ENCODE results near the gene ADARB2.
"Not testable (repeated sequence)": the region's sequence is repeated elsewhere in the genome, so short reads cannot be mapped to it uniquely, and the experiment has no call there.

The ADARB2 gene

DNA sequence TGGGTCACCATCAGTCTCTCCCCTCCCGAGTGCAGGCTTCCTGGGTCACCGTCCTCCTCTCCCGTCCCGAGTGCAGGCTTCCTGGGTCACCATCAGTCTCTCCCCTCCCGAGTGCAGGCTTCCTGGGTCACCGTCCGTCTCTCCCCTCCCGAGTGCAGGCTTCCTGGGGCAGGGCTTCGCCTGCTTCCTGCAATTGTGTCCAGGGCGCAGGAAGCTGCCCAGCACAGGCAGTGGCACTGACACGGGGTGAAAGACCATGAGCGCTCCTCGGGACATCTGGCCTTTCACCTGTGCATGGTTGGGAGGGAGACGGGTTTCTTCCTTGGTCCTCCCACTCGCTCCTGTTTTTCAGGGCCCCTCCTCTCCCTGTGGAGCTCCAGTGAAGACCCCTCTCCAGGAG is 339.2 kb downstream of the ADARB2 start:
- H3K4me3 Mint-ChIP-seq; H3K27ac Mint-ChIP-seq; intact Hi-C loops (cut with micrococcal nuclease); H3K36me3 Mint-ChIP-seq (ENCODE audit: low read depth); H3K9me3 Mint-ChIP-seq; H3K27me3 Mint-ChIP-seq; H3K4me1 Mint-ChIP-seq (ENCODE audit: low read depth): not testable (repeated sequence)

DNA sequence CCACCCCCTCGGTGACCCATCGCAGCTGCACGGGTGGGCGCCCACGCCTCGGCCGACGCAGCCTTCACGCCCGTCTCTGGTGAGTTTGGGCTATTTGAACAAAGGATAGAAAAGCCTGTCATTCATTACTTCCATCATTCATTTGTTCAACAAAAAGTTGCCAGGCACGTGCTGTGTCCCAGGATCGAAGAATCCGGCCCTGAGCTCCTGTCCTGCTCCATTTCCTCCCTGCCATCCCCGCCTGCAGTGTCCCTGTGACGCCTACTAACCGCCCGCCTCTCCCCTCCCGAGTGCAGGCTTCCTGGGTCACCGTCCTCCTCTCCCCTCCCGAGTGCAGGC is 341.1 kb downstream of the ADARB2 start:
- intact Hi-C loops (cut with micrococcal nuclease) = no loop called here
- H3K27ac Mint-ChIP-seq = no peak overlapping the region
- H3K27me3 Mint-ChIP-seq = no peaks in the 10 kb centered on the region
- no peaks in the 10 kb centered on the region for H3K4me1 Mint-ChIP-seq (ENCODE audit: low read depth)
- no peaks in the 10 kb centered on the region for H3K36me3 Mint-ChIP-seq (ENCODE audit: low read depth)
- H3K9me3 Mint-ChIP-seq = no peaks in the 10 kb centered on the region
- no peak overlapping the region for H3K4me3 Mint-ChIP-seq

DNA sequence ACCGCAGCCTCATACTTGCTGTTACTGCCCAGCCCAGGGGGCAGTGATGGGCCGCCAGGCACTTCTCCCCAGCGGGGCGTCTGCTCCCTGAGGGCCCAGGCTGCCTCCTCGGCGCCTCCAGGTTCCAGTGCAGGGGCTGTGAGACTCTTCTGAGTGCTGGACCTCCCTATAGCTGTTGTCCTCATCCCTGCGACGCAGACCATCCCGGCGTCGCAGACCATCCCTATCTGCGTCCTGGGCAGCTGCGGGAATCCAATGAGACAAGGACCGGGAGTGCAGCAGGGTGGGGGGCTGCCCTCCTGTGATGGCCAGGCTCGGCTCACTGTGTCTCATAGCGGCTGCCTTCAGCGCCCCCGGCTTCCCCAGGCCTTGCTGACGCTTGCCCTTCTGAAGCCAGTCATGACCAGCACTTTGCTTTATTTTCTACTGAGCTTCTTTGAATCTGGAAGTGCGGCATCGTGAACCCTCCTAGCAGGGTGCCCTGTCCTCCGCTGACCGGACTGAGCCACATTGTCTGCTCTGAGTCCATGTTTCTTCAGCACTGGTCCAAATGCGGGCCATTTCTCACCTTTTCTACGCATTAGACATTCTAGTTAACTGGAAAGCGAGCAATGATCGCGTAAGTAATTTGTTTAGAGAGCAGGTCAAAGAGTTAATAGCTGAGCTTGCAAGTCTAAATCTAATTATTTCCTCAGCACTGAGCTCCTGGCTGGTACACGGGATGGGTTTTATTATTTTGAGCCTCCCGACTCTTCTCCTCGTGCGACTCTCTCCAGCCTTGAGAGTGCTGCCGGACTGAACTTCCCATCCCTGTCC is 341.6 kb downstream of the ADARB2 start:
- H3K27me3 Mint-ChIP-seq = no peaks in the 10 kb centered on the region

GRCh38 chr10:1395025-1395480 is 342.3 kb downstream of the ADARB2 start:
- Mint-ChIP-seq H3K27ac (no peak overlapping the region), H3K36me3 (ENCODE audit: low read depth) (no peaks in the 10 kb centered on the region), H3K27me3 (no peaks in the 10 kb centered on the region), H3K9me3 (no peaks in the 10 kb centered on the region), H3K4me1 (ENCODE audit: low read depth) (no peaks in the 10 kb centered on the region), H3K4me3 (no peak overlapping the region)
- intact Hi-C loops (cut with micrococcal nuclease) = no loop called here

More for the DNA sequence above, 341.6 kb downstream of the ADARB2 start:
- intact Hi-C loops (cut with micrococcal nuclease) = no loop called here
- Mint-ChIP-seq H3K27ac (no peak overlapping the region), H3K9me3 (no peaks in the 10 kb centered on the region), H3K36me3 (ENCODE audit: low read depth) (no peaks in the 10 kb centered on the region), H3K4me1 (ENCODE audit: low read depth) (no peaks in the 10 kb centered on the region), H3K4me3 (no peak overlapping the region)

DNA sequence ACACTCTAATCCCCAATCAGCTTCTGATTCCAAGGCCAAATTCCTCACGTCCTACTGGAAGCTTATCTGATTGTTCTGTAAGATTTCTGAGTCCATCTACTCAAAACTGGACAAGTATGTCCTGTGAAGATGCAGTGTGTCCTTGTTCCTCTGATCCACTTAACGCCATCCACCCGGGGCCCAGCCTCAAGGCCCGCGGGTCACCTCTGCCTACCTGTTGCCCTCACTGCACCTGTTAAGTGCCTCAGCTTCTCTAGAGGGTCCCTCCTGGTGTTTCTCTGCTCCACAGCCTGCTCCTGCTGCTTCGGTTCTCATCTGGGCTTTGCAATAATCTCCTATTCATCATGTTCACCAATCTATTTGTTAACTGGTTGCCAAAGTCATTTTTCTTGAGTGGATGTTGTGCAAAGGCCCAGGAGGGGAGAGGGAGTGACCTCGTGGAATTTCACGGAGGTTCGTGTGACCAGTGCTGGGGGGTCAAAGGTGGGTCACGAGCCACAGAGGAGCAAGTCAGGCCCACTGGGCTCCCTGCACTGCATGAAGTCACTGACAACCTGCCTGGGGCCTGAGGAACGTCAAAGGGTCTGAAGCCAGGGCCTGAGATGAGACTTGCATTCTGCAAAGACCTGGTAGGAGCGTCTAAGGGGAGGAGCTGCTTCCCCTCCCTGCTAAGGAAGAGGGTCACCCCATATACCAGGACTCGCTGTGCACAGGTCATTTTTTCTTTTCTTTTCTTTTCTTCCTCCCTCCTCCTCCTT is 343.0 kb downstream of the ADARB2 start:
- H3K4me3 Mint-ChIP-seq = no peak overlapping the region
- no peaks in the 10 kb centered on the region for H3K9me3 Mint-ChIP-seq
- H3K27me3 Mint-ChIP-seq = no peaks in the 10 kb centered on the region
- H3K4me1 Mint-ChIP-seq (ENCODE audit: low read depth) = no peaks in the 10 kb centered on the region
- intact Hi-C loops (cut with micrococcal nuclease) = no loop called here
- H3K36me3 Mint-ChIP-seq (ENCODE audit: low read depth) = no peaks in the 10 kb centered on the region
- no peak overlapping the region for H3K27ac Mint-ChIP-seq

- H3K4me3 Mint-ChIP-seq = no peak overlapping the region
- intact Hi-C loops (cut with micrococcal nuclease) = no loop called here
- no peaks in the 10 kb centered on the region for H3K9me3 Mint-ChIP-seq
- no peaks in the 10 kb centered on the region for H3K36me3 Mint-ChIP-seq (ENCODE audit: low read depth)
- H3K27ac Mint-ChIP-seq = no peak overlapping the region
- no peaks in the 10 kb centered on the region for H3K27me3 Mint-ChIP-seq
- no peaks in the 10 kb centered on the region for H3K4me1 Mint-ChIP-seq (ENCODE audit: low read depth)
Measured at GRCh38 chr10:1393481-1393880, 343.8 kb downstream of the ADARB2 start.

- Mint-ChIP-seq H3K4me1 (ENCODE audit: low read depth) (no peaks in the 10 kb centered on the region), H3K9me3 (no peaks in the 10 kb centered on the region), H3K27me3 (no peaks in the 10 kb centered on the region), H3K4me3 (no peak overlapping the region), H3K36me3 (ENCODE audit: low read depth) (no peaks in the 10 kb centered on the region), H3K27ac (no peak overlapping the region)
- intact Hi-C loops (cut with micrococcal nuclease) = no loop called here
Measured at GRCh38 chr10:1392127-1392526, 345.2 kb downstream of the ADARB2 start.

DNA sequence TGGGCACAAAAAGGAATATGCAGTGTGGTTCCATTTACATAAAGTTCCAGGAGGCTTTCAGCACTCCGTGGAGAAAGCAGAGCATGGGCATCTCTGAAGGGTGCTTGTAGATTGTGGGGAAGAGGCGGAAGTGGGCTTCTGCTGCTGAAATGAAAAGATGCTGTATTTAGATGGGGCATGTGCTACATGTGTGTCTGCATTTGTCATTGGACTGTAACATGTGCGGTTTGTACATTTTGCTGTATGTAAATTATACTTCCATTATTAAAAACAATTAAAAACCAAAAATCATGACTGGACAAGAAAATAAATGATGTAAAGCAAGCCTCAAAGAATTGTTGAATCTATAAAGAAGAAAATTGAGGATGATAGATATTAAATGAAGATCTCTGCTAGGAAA is 347.1 kb downstream of the ADARB2 start:
- no peaks in the 10 kb centered on the region for H3K4me1 Mint-ChIP-seq (ENCODE audit: low read depth)
- no peak overlapping the region for H3K4me3 Mint-ChIP-seq
- no peaks in the 10 kb centered on the region for H3K36me3 Mint-ChIP-seq (ENCODE audit: low read depth)
- no peaks in the 10 kb centered on the region for H3K9me3 Mint-ChIP-seq
- intact Hi-C loops (cut with micrococcal nuclease) = no loop called here
- no peak overlapping the region for H3K27ac Mint-ChIP-seq
- H3K27me3 Mint-ChIP-seq = no peaks in the 10 kb centered on the region

DNA sequence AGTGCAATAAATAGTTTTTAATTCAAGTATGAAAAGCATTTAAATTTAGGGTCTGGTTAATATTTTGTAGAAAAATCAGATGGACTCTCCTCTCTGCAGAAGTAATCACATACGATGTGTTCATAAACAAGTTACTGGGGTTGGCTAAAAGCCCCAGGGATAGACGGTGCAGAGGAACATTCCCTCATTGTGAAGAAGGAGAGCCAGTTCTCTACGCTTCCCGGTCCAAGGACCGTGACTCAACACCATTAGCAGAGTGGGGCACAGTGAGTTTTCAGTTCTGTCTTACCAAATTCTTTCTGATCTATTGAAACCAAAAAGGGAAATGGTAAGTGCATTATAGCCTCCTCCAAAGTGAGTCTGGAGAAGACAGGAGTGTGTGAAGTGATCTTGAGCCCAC is 353.3 kb downstream of the ADARB2 start:
- H3K36me3 Mint-ChIP-seq (ENCODE audit: low read depth) = no peaks in the 10 kb centered on the region
- H3K4me3 Mint-ChIP-seq = no peak overlapping the region
- peaks cover 18% of the 10 kb centered on the region for H3K27me3 Mint-ChIP-seq
- no peak overlapping the region for H3K27ac Mint-ChIP-seq
- peaks cover 8% of the 10 kb centered on the region for H3K9me3 Mint-ChIP-seq
- intact Hi-C loops (cut with micrococcal nuclease) = no loop called here
- H3K4me1 Mint-ChIP-seq (ENCODE audit: low read depth) = no peaks in the 10 kb centered on the region

DNA sequence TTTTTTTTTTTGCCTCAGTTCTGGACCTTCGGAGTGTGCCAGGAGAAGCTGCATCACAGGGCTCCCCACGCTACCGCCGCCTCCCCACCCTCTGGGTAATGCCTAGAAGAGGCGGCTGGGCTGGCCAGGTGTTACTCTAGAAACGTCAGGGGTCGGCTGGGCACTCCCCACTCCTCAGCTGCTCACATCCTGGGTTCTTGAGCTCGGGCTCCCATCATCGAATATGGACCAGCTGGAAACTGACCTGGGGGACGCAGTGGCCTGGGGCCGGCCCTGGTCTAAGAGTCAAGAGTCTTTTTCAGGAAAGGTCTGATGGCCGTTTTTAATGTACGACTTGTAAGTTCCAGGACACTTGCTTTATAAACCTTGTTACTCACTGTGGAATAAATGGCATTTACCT is 354.6 kb downstream of the ADARB2 start:
- no peak overlapping the region for H3K27ac Mint-ChIP-seq
- H3K9me3 Mint-ChIP-seq = peaks cover 8% of the 10 kb centered on the region
- no peaks in the 10 kb centered on the region for H3K4me1 Mint-ChIP-seq (ENCODE audit: low read depth)
- H3K27me3 Mint-ChIP-seq = peaks cover 24% of the 10 kb centered on the region
- no peaks in the 10 kb centered on the region for H3K36me3 Mint-ChIP-seq (ENCODE audit: low read depth)
- intact Hi-C loops (cut with micrococcal nuclease) = no loop called here
- no peak overlapping the region for H3K4me3 Mint-ChIP-seq

- H3K27ac Mint-ChIP-seq = no peak overlapping the region
- no peak overlapping the region for H3K4me3 Mint-ChIP-seq
- H3K9me3 Mint-ChIP-seq = peaks cover 8% of the 10 kb centered on the region
- no peaks in the 10 kb centered on the region for H3K4me1 Mint-ChIP-seq (ENCODE audit: low read depth)
- H3K36me3 Mint-ChIP-seq (ENCODE audit: low read depth) = no peaks in the 10 kb centered on the region
- H3K27me3 Mint-ChIP-seq = peaks cover 24% of the 10 kb centered on the region
- intact Hi-C loops (cut with micrococcal nuclease) = no loop called here
Measured at GRCh38 chr10:1381339-1381738, 356.0 kb downstream of the ADARB2 start.

DNA sequence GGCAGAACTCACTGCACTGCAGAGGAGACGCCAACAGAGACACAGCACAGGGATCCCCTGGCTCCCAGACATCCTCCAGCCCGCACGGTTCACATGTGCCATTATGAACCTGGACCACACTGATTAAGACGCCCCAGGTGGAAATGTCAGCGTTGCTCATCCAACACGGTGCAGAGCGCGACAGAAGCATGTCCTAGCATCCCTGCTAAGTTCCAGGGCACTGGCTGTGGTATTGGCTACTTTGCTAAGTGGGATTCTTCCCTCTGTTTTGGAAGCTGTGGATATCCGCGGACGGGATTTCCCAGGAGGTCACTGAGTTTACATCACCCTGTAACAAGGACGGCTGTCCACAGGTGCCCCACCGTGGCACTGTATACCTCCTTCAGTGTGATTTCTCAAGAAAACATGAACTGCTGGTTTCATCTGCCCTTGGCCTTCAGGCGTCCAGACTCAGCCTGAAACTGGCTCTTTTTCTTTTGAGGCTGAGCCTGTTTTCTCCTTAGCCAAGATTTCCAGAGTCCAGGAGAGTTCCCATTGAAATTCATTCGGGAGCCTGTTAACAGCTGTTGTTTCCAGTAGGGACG is 357.1 kb downstream of the ADARB2 start:
- H3K9me3 Mint-ChIP-seq = peaks cover 18% of the 10 kb centered on the region
- H3K4me3 Mint-ChIP-seq = no peak overlapping the region
- H3K27ac Mint-ChIP-seq = no peak overlapping the region
- no peaks in the 10 kb centered on the region for H3K4me1 Mint-ChIP-seq (ENCODE audit: low read depth)
- peaks cover 24% of the 10 kb centered on the region for H3K27me3 Mint-ChIP-seq
- intact Hi-C loops (cut with micrococcal nuclease) = no loop called here
- no peaks in the 10 kb centered on the region for H3K36me3 Mint-ChIP-seq (ENCODE audit: low read depth)

GRCh38 chr10:1379601-1380000 is 357.7 kb downstream of the ADARB2 start:
- Mint-ChIP-seq H3K27me3 (peaks cover 23% of the 10 kb centered on the region), H3K27ac (no peak overlapping the region), H3K9me3 (peaks cover 13% of the 10 kb centered on the region), H3K4me3 (no peak overlapping the region), H3K36me3 (ENCODE audit: low read depth) (no peaks in the 10 kb centered on the region), H3K4me1 (ENCODE audit: low read depth) (no peaks in the 10 kb centered on the region)
- intact Hi-C loops (cut with micrococcal nuclease) = no loop called here

GRCh38 chr10:1378473-1378872 is 358.9 kb downstream of the ADARB2 start:
- Mint-ChIP-seq H3K36me3 (ENCODE audit: low read depth) (no peaks in the 10 kb centered on the region), H3K9me3 (peaks cover 9% of the 10 kb centered on the region), H3K4me1 (ENCODE audit: low read depth) (no peaks in the 10 kb centered on the region), H3K27me3 (peaks cover 18% of the 10 kb centered on the region), H3K27ac (no peak overlapping the region), H3K4me3 (no peak overlapping the region)
- intact Hi-C loops (cut with micrococcal nuclease) = no loop called here

All from dendritic cell treated with granulocyte-macrophage colony-stimulating factor and Interleukin-4, amounts not matched to agents 40 ng/mL and 50 ng/mL, for 4 days (primary cell).